HEK293 (cell line): ENCODE results near the gene HAUS8.

ENCODE experiments used
- CTCF ChIA-PET: fragments of 350-600 bp; formaldehyde crosslinking; extraction: SDS; loops from one replicate; lab custom pipeline; 2021; ENCODE audit warnings: antibody characterized with exemption; lab: Yijun Ruan, JAX
- POLR2A ChIA-PET: fragments of 300-600 bp; formaldehyde crosslinking; extraction: SDS; loops from one replicate; lab custom pipeline; 2020; ENCODE audit warnings: antibody characterized with exemption, inconsistent platforms; lab: Yijun Ruan, JAX
- H3K27ac ChIP-seq: fragments of 200-500 bp; sonication (Bioruptor generic); 2 replicates; pipeline ENCODE4 v1.5.1; 2014; ENCODE audit warnings: low read depth, low read length, control low read depth, inconsistent platforms; ENCODE audit errors: extremely low read depth
- H3K36me3 ChIP-seq, 2 experiments: fragments of 200-500 bp in 1 of 2; sonication (Bioruptor generic) in 1 of 2; 1 replicate in 1 of 2; 2 replicates in 1 of 2; pipeline ENCODE4 v1.5.1; 2014 to 2017; ENCODE audit warnings: inconsistent platforms in 2 of 2, low read length in 2 of 2; ENCODE audit not compliant: control insufficient read depth in 2 of 2, insufficient read depth in 1 of 2
- H3K4me1 ChIP-seq: fragments of 200-500 bp; sonication (Bioruptor generic); 2 replicates; pipeline ENCODE4 v1.5.1; 2014; ENCODE audit warnings: mild to moderate bottlenecking, low read length, inconsistent platforms; ENCODE audit not compliant: control insufficient read depth, insufficient read depth
- H3K4me3 ChIP-seq: 2 replicates; pipeline ENCODE4 v1.5.1; 2011; ENCODE audit warnings: low read depth, mild to moderate bottlenecking, control low read depth, low read length, moderate library complexity
- H3K9me3 ChIP-seq: fragments of 200-500 bp; sonication (Bioruptor generic); 2 replicates; pipeline ENCODE4 v1.5.1; 2014; ENCODE audit warnings: low read depth, low read length, inconsistent platforms; ENCODE audit not compliant: control insufficient read depth, insufficient read depth
- BCL6B ChIP-seq: fragments of 450-650 bp; formaldehyde crosslinking; IDR thresholded peaks from 2 replicates; pipeline ENCODE4 v1.5.1; 2017; ENCODE audit warnings: missing biosample characterization, missing genetic modification characterization
- EGR2 ChIP-seq: fragments of 450-650 bp; formaldehyde crosslinking; IDR thresholded peaks from 2 replicates; pipeline ENCODE4 v1.5.1; 2016; ENCODE audit warnings: low read depth, missing biosample characterization, missing genetic modification characterization
- IKZF3 ChIP-seq: fragments of 450-650 bp; IDR thresholded peaks from 2 replicates; pipeline ENCODE4 v1.5.0; 2018; ENCODE audit warnings: missing biosample characterization, mild to moderate bottlenecking, missing genetic modification characterization, moderate library complexity
- KLF17 ChIP-seq: fragments of 450-650 bp; formaldehyde crosslinking; IDR thresholded peaks from 2 replicates; pipeline ENCODE4 v1.5.1; 2016; ENCODE audit warnings: missing biosample characterization, missing genetic modification characterization
- ZBTB26 ChIP-seq: fragments of 450-650 bp; formaldehyde crosslinking; optimal IDR thresholded peaks from 2 replicates; pipeline ENCODE3; 2016; ENCODE audit warnings: missing biosample characterization, mild to moderate bottlenecking, missing genetic modification characterization
- ZBTB49 ChIP-seq: fragments of 450-650 bp; formaldehyde crosslinking; IDR thresholded peaks from 2 replicates; pipeline ENCODE4 v1.5.1; 2016; ENCODE audit warnings: missing biosample characterization, missing genetic modification characterization, low read depth
- ZBTB6 ChIP-seq: fragments of 450-650 bp; formaldehyde crosslinking; IDR thresholded peaks from 2 replicates; pipeline ENCODE4 v1.5.1; 2017; ENCODE audit warnings: missing biosample characterization, missing genetic modification characterization
- ZNF169 ChIP-seq: fragments of 450-650 bp; formaldehyde crosslinking; IDR thresholded peaks from 2 replicates; pipeline ENCODE4 v1.5.1; 2016; ENCODE audit warnings: missing biosample characterization, missing genetic modification characterization
- ZNF18 ChIP-seq: fragments of 450-650 bp; formaldehyde crosslinking; IDR thresholded peaks from 2 replicates; pipeline ENCODE4 v1.5.1; 2016; ENCODE audit warnings: missing biosample characterization, missing genetic modification characterization
- ZNF184 ChIP-seq: fragments of 450-650 bp; IDR thresholded peaks from 2 replicates; pipeline ENCODE4 v1.5.1; 2018; ENCODE audit warnings: missing biosample characterization, mild to moderate bottlenecking, missing genetic modification characterization
- ZNF19 ChIP-seq: fragments of 450-650 bp; formaldehyde crosslinking; IDR thresholded peaks from 2 replicates; pipeline ENCODE4; 2016; ENCODE audit warnings: missing biosample characterization, missing genetic modification characterization, low read depth
- ZNF202 ChIP-seq: fragments of 450-650 bp; formaldehyde crosslinking; IDR thresholded peaks from 2 replicates; pipeline ENCODE4 v1.5.1; 2016; ENCODE audit warnings: missing biosample characterization, missing genetic modification characterization, borderline replicate concordance
- ZNF248 ChIP-seq: fragments of 450-650 bp; formaldehyde crosslinking; IDR thresholded peaks from 2 replicates; pipeline ENCODE4 v1.5.1; 2017; ENCODE audit warnings: missing biosample characterization, missing genetic modification characterization
- ZNF404 ChIP-seq: fragments of 450-650 bp; formaldehyde crosslinking; IDR thresholded peaks from 2 replicates; pipeline ENCODE4 v1.5.1; 2017; ENCODE audit warnings: missing biosample characterization, missing genetic modification characterization
- ZNF416 ChIP-seq: fragments of 450-650 bp; formaldehyde crosslinking; IDR thresholded peaks from 2 replicates; pipeline ENCODE4 v1.5.1; 2016; ENCODE audit warnings: missing biosample characterization, missing genetic modification characterization
- ZNF423 ChIP-seq: fragments of 450-650 bp; formaldehyde crosslinking; IDR thresholded peaks from 2 replicates; pipeline ENCODE4 v1.5.1; 2016; ENCODE audit warnings: missing biosample characterization, missing genetic modification characterization
- ZNF449 ChIP-seq: fragments of 450-650 bp; formaldehyde crosslinking; IDR thresholded peaks from 2 replicates; pipeline ENCODE4 v1.5.1; 2017; ENCODE audit warnings: missing biosample characterization, mild to moderate bottlenecking, missing genetic modification characterization, moderate library complexity
- ZNF514 ChIP-seq: fragments of 450-650 bp; formaldehyde crosslinking; IDR thresholded peaks from 2 replicates; pipeline ENCODE4 v1.5.1; 2016; ENCODE audit warnings: missing biosample characterization, missing genetic modification characterization
- ZNF521 ChIP-seq: fragments of 450-650 bp; formaldehyde crosslinking; IDR thresholded peaks from 2 replicates; pipeline ENCODE4 v1.5.1; 2017; ENCODE audit warnings: missing biosample characterization, mild to moderate bottlenecking, missing genetic modification characterization
- ZNF530 ChIP-seq: fragments of 450-650 bp; formaldehyde crosslinking; IDR thresholded peaks from 2 replicates; pipeline ENCODE4 v1.5.1; 2016; ENCODE audit warnings: low read depth, missing biosample characterization, missing genetic modification characterization
- ZNF561 ChIP-seq: fragments of 450-650 bp; IDR thresholded peaks from 2 replicates; pipeline ENCODE4 v1.5.1; 2018; ENCODE audit warnings: missing biosample characterization, missing genetic modification characterization, borderline replicate concordance
- ZNF585B ChIP-seq: fragments of 450-650 bp; formaldehyde crosslinking; IDR thresholded peaks from 2 replicates; pipeline ENCODE4 v1.5.1; 2016; ENCODE audit warnings: missing biosample characterization, missing genetic modification characterization
- ZNF600 ChIP-seq: fragments of 450-650 bp; formaldehyde crosslinking; IDR thresholded peaks from 2 replicates; pipeline ENCODE4 v1.5.1; 2016; ENCODE audit warnings: missing biosample characterization, missing genetic modification characterization
- ZNF623 ChIP-seq: fragments of 450-650 bp; formaldehyde crosslinking; IDR thresholded peaks from 2 replicates; pipeline ENCODE4 v1.5.1; 2016; ENCODE audit warnings: missing biosample characterization, missing genetic modification characterization
- ZNF677 ChIP-seq: fragments of 450-650 bp; IDR thresholded peaks from 2 replicates; pipeline ENCODE4 v1.5.0; 2018; ENCODE audit warnings: missing biosample characterization, mild to moderate bottlenecking, missing genetic modification characterization, moderate library complexity
- ZSCAN16 ChIP-seq: fragments of 450-650 bp; formaldehyde crosslinking; IDR thresholded peaks from 2 replicates; pipeline ENCODE4 v1.5.1; 2016; ENCODE audit warnings: missing biosample characterization, missing genetic modification characterization
- ZSCAN23 ChIP-seq: fragments of 450-650 bp; formaldehyde crosslinking; IDR thresholded peaks from 2 replicates; pipeline ENCODE4 v1.5.1; 2016; ENCODE audit warnings: missing biosample characterization, missing genetic modification characterization

The HAUS8 gene

GRCh38 chr19:17063428-17063827 is 11.8 kb downstream of the HAUS8 start:
- H3K9me3 ChIP-seq, result no peaks in the 10 kb centered on the region

GRCh38 chr19:17061691-17062090 is 13.6 kb downstream of the HAUS8 start:
- Histone ChIP-seq H3K9me3 (no peaks in the 10 kb centered on the region), H3K27ac (no peak overlapping the region), H3K4me3 (no peak overlapping the region), H3K4me1 (no peaks in the 10 kb centered on the region), H3K36me3 (peaks cover 28 to 76% of the 10 kb centered on the region in 2 experiments)
- ChIA-PET CTCF (interaction anchor here (1.6 kb wide), 1 partner anchor 221 kb away, joined by 3 read pairs; no protein-coding TSS in a partner anchor), POLR2A (interaction anchor here (0.5 kb wide), 1 partner anchor 184 kb away, joined by 3 read pairs; no protein-coding TSS in a partner anchor)
- TF ChIP-seq ZSCAN23 (tag by site-specific recombination), result no peak
- no peak for TF ChIP-seq ZBTB49 (tag by site-specific recombination)
- no peak for TF ChIP-seq ZNF416 (tag by site-specific recombination)
- no peak for TF ChIP-seq ZNF561
- no peak for TF ChIP-seq ZNF18 (tag by site-specific recombination)
- TF ChIP-seq ZNF184, result no peak
- TF ChIP-seq KLF17 (tag by site-specific recombination), result no peak
- TF ChIP-seq ZNF585B (tag by site-specific recombination), result no peak

More at GRCh38 chr19:17063428-17063827, 11.8 kb downstream of the HAUS8 start:
- TF ChIP-seq ZNF600 (no peak), ZBTB26 (tag by site-specific recombination) (no peak), ZNF530 (tag by site-specific recombination) (no peak), ZNF514 (tag by site-specific recombination) (no peak), ZNF521 (tag by site-specific recombination) (no peak), ZNF449 (tag by site-specific recombination) (no peak), ZNF423 (no peak), EGR2 (tag by site-specific recombination) (no peak), ZNF248 (no peak), ZNF623 (tag by site-specific recombination) (no peak), IKZF3 (no peak), ZBTB6 (tag by site-specific recombination) (no peak), ZNF19 (tag by site-specific recombination) (no peak), ZNF677 (tag by site-specific recombination) (no peak), BCL6B (tag by site-specific recombination) (no peak), ZNF169 (tag by site-specific recombination) (no peak), ZNF202 (tag by site-specific recombination) (no peak), ZNF404 (tag by site-specific recombination) (no peak), ZSCAN16 (tag by site-specific recombination) (no peak)
- CTCF ChIA-PET, result interaction anchor here (0.7 kb wide), 1 partner anchor 40 kb away, joined by 3 read pairs; no protein-coding TSS in a partner anchor
- no peaks in the 10 kb centered on the region for H3K4me1 ChIP-seq
- no peak overlapping the region for H3K4me3 ChIP-seq
- peaks cover 32 to 73% of the 10 kb centered on the region in 2 experiments for H3K36me3 ChIP-seq
- POLR2A ChIA-PET, result no interaction called here
- H3K27ac ChIP-seq, result no peak overlapping the region
